HG03354 (cell line): ENCODE measurements around the gene SLC37A2.

Experiments used
- ATAC-seq: cut with Tn5 transposase; IDR thresholded peaks from one replicate; pipeline ENCODE4 v1.9.1; 2021; ENCODE audit warnings: mild to moderate bottlenecking; ENCODE audit not compliant: unreplicated experiment, poor library complexity, severe bottlenecking

SLC37A2 gene

DNA sequence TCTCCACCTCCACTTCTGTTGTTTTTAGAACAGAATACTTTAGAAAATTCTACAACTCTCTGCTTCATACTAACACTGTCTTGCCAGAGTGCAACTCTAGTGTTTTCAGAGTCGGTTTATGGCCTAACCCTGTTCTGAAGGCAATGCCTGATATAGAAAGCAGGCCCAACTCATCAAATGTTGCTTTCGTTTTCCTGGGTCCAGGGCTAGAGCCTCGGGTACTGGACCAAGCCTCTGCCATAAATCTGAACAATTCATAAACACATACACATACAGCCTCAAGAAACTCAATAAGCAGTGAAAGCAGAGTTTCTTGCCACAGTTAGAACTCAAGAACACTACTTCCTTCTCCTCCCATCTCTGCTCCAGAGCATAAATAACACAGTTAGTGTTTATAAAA is 38.5 kb downstream of the SLC37A2 start:
- ATAC-seq, result no peak

DNA sequence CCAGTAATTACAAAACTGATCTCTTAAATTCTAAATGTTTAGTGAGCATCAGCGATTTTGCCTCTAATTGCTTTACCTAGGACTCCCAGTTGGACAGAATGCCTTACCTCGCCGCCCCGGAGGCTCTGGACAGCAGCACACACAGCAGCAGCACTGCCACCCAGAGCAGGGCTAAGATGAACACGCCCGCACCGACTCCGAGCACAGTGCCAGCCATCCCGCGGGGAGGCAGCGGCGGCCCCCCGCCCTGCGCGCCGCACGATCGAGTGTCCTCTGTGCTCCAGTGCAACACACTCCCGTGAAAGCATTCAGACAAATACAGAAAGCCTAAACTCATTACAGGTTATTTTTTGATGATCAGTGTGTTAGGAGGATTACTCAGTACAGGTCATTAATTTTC is 38.9 kb downstream of the SLC37A2 start:
- no peak for ATAC-seq

DNA sequence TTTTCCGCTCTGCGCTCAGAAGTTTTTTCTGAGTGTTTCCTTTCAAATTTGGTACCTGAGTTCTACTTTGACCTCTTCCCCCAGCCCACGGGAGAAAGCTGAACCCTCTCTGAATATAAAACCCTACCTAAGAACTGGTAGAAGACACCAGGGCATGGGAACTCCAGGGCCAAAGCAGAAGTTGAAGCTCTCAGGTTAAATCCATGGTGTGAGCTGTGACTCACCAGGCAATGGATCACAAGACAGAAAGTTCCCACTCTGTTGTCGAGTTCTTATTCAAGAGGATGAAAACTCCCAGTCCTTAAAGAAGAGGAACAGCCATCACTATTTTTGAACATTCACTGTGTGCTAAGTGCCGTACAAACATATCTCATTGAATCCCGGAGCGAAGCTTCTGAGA is 39.4 kb downstream of the SLC37A2 start:
- no peak for ATAC-seq

DNA sequence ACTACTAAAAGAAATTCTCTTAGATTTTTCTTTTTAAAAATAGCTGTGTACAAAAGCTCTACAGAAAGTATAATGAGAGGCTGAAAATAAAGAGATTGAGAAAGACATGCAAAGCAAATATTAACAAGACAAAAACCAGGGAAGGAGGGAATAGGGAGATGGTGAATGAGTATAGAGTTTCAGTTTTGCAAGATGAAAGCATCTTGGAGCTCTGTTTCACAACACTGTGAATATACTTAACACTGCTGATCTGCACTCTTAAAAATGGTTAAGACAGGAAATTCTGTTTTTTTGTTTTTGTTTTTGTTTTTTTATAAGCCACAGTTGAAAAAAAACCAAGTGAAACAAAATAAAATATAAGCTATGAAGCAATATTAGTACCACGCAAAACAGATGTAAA is 42.8 kb downstream of the SLC37A2 start:
- ATAC-seq, result no peak

GRCh38 chr11:125108469-125108868 is 45.4 kb downstream of the SLC37A2 start:
- ATAC-seq, result no peak

- ATAC-seq, result no peak
These were observed 47.4 kb downstream of the SLC37A2 start for GRCh38 chr11:125110506-125110905.

- peak; percentile 4 for ATAC-seq
These were observed 47.9 kb downstream of the SLC37A2 start for GRCh38 chr11:125111001-125111342.

GRCh38 chr11:125111343-125112207 is 48.5 kb downstream of the SLC37A2 start, which contains the start of gene TMEM218:
Gene TMEM218 (minus strand): TSS chr11:125111626. CDS start chr11:125102241, 9,385 bp downstream.
- peak; percentile 96 for ATAC-seq

DNA sequence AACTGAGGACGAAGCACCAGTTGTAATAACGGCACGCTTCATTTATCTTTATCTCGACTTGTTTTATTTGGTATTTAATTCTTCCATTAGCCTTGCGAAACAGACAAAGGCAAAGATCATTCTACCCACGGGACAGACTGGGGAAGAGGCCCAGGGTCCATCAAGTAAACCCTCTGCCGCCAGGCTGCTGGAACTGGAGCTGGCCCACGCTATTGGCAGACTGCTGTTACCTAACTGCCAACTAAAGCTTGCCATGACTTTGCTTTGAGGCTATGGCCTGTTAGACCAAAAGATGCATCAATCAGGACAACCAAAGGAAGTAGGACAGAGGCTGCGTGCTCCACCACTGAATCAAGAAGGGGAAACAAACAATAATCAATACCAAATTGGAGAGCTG is 49.1 kb downstream of the SLC37A2 start:
- no peak for ATAC-seq

DNA sequence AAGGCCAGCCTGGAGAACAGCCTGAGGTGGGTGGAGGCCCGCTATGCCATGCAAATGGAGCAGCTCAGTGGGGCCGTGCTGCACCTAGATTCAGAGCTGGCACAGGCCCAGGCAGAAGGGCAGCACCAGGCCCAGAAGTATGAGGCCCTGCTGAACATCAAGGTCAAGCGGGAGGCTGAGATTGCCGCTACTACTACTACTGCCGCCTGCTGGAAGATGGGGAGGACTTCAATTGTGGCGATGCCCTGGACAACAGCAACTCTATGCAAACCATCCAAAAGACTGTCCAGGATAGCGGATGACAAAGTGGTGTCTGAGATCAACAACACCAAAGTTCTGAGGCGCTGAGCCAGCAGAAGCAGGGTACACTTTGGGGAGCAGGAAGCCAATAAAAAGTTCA is 51.4 kb downstream of the SLC37A2 start:
- no peak for ATAC-seq

GRCh38 chr11:125117429-125117828 is 54.3 kb downstream of the SLC37A2 start:
- ATAC-seq, result no peak

- no peak for ATAC-seq
These were observed 60.3 kb downstream of the SLC37A2 start for GRCh38 chr11:125123194-125123946.

DNA sequence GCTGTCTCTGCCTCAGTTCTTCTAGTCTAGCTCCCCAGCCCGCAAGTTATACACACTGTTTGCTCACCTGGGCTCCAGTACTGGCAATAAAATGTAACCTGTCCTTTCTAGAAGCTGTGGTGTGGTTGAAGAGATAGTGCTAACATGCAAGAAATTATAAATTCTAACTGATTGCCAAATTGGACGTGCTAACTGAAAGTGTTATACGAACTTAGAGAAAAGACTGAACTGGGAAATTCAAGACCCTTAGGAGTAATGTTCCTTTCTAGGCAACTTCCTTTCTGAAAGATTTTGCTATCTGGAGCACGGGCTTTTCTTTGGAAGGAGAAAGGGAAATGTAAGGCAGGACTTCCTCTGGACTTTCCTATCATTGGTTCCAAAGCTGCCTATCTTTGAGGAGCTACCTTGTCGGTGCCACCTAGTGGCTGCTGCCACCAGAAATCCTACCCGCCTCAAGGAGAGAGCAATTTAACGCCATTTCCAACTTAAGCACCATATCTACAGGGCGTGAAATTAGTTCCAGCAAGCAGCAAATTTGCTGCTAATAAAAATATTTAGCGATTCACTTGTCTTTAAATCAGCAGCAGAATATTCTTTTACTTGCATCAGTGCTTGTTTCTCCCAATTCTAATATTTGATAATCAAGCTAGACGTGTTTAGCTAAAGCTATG is 61.0 kb downstream of the SLC37A2 start:
- peak; percentile 70 for ATAC-seq

DNA sequence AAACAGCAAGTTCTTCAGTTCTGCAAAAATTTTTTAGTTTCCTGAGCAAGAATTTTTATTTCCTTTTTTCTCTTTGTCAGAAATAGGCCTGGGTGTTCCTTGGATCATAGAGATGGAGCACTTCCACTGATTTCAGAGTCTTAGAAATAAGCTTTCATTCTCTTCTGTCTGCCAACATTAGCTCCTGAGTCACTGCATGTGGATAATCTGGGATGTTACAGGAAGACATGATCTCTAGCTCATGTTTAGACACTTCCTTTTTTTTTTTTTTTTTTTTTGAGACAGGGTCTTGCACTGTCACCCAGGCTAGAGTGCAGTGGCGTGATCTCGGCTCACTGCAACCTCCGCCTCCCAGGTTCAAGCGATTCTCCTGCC is 61.5 kb downstream of the SLC37A2 start:
- no peak for ATAC-seq

DNA sequence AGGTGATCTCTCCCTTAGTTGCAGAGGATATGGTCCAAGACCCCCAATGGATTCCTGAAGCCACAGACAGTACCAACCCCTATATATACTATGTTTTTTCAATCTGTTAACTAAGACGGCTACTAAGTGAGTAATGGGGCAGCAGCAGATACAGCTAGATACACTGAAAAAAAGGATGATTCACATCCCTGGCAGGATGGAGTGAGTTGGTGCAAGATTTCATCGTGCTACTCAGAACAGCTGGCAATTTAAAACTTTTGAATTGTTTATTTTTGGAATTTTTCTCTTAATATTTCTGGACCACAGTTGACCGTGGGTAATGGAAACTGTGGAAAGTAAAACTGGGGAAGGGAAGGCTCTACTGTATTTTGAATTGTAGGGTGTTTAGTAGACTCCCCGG is 65.3 kb downstream of the SLC37A2 start:
- no peak for ATAC-seq

- no peak for ATAC-seq
These were observed 66.3 kb downstream of the SLC37A2 start for GRCh38 chr11:125129316-125129993.

DNA sequence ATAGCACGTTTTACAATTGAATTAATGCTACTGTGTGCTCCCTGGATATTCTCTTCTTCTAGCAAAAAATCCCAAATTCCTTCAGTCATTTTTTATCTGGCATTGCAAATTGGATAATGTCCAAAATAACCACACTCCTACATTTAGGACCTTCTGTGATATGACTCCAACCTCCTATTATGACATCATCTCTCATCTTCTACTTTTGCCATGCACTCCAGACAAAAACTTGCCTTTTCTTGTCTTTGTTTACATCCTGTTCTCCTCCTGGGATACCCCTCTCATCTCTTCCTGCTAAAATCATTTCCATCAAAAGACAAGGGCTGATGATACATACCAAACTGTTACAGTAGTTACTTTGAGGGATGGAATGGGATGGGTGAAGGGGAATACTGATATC is 69.0 kb downstream of the SLC37A2 start:
- ATAC-seq, result no peak

- no peak for ATAC-seq
These were observed 69.5 kb downstream of the SLC37A2 start for GRCh38 chr11:125132596-125132995.

DNA sequence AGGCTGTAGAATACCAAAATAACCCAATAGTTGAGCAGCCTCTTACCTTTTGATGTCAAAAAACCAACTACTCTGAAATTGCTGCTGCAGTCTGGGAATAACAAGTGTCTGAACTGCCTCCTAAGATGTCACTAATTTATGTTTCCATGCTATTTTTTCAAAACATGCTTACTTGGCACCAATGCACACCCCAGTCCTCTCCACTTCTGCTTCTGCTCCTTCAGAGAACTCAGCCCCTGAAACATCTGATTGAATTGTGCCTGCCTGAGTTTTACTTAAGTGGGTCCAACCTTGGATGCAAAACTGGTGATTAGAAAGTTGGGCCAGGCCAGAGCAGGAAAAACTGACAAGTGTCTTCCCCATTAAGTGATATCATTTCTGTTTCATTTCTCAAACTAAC is 72.9 kb downstream of the SLC37A2 start:
- ATAC-seq, result no peak

- ATAC-seq, result no peak
These were observed 75.9 kb downstream of the SLC37A2 start for GRCh38 chr11:125138966-125139365.
